ENCODE measurements around the gene UROD. TPM values are rescaled to one million over a fixed set of nuclear protein-coding genes. Genes with fewer than 3 reads are reported as not detected.
A peak's percentile ranks its signal among the peaks of the same experiment; 100 is the strongest.

The UROD gene
- total RNA-seq (ENCODE audit: low replicate concordance): 49.4 and 84.7 TPM in 2 replicates
- long read RNA-seq, transcript UROD-201 (10 exons, 1,300 nt): major isoform, 121 of 178 reads
- long read RNA-seq, partial matches to known transcripts: 5 of 178 reads
- long read RNA-seq, other reads (novel, unspliced or antisense): 50 of 178 reads

- no peak for TF ChIP-seq CTCF (conservative IDR thresholded peaks at IDR 0.05)
- H3K36me3 Mint-ChIP-seq: peaks cover 9% of the 10 kb centered on the region
- H3K27ac Mint-ChIP-seq: peak within 1 kb of the TSS; percentile 86
- no peaks in the 10 kb centered on the region for H3K27me3 Mint-ChIP-seq
- H3K4me3 Mint-ChIP-seq: peak within 1 kb of the TSS; percentile 89
- DNase-seq (ENCODE audit: extremely low spot score, unreplicated experiment): peak; percentile 85
- H3K9me3 Mint-ChIP-seq: no peaks in the 10 kb centered on the region
- peaks cover 27% of the 10 kb centered on the region for H3K4me1 Mint-ChIP-seq (ENCODE audit: unreplicated experiment)
Measured at GRCh38 chr1:45011837-45012638, at the start of gene UROD. Gene UROD, plus strand, starts transcription at chr1:45012254. Its CDS starts 12 bp downstream, at chr1:45012266.

DNA sequence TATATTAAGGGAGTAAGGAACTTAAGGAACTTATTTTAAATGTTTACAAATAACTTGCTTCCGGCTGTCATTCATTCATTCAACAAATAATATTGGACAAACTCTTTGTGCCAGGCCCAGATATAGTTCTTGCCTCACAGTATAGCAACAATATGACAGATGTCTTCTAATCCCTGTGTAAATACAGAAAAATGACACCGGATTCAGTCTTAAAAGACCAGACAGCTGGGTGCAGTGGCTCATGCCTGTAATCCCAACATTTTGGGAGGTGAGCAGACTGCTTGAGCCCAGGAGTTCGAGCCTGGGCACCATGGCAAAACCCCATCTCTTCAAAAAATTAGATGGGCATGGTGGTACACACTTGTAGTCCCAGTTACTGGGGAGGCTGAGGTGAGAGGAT, 49.3 kb upstream of the UROD start:
- Mint-ChIP-seq H3K27me3 (no peaks in the 10 kb centered on the region), H3K4me3 (no peak overlapping the region), H3K36me3 (peaks cover 10% of the 10 kb centered on the region), H3K27ac (no peak overlapping the region), H3K4me1 (ENCODE audit: unreplicated experiment) (no peaks in the 10 kb centered on the region), H3K9me3 (no peaks in the 10 kb centered on the region)
- TF ChIP-seq CTCF (conservative IDR thresholded peaks at IDR 0.05): no peak
- no peak for DNase-seq (ENCODE audit: extremely low spot score, unreplicated experiment)

- no peaks in the 10 kb centered on the region for H3K9me3 Mint-ChIP-seq
- H3K4me1 Mint-ChIP-seq (ENCODE audit: unreplicated experiment): no peaks in the 10 kb centered on the region
Measured at GRCh38 chr1:44964396-44964795, 47.7 kb upstream of the UROD start.

DNA sequence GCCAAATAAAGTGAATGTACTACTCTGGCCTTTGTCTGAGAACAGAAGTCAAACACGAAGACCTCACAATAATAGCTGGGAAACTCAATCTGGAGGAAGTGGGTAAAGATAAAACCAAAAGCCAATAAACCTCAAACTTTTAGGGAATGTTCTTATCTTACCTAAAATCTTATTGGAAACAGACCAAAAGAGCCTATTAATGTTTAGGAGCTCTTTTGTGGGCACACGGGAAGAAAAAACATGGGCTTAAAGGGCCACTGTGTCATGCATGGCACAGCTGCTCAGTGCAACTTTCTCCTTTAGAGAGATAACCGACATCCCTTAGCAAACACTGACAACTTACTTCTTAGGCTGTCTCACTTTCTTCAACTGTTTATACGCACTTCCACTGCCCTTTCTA, 41.7 kb upstream of the UROD start:
- H3K4me1 Mint-ChIP-seq (ENCODE audit: unreplicated experiment): no peaks in the 10 kb centered on the region
- no peaks in the 10 kb centered on the region for H3K9me3 Mint-ChIP-seq
- no peak for TF ChIP-seq CTCF (conservative IDR thresholded peaks at IDR 0.05)
- H3K36me3 Mint-ChIP-seq: peaks cover 9% of the 10 kb centered on the region
- H3K4me3 Mint-ChIP-seq: no peak overlapping the region
- H3K27ac Mint-ChIP-seq: no peak overlapping the region
- H3K27me3 Mint-ChIP-seq: no peaks in the 10 kb centered on the region
- DNase-seq (ENCODE audit: extremely low spot score, unreplicated experiment): no peak

More at GRCh38 chr1:44964396-44964795, 47.7 kb upstream of the UROD start:
- H3K27me3 Mint-ChIP-seq: no peaks in the 10 kb centered on the region
- no peak overlapping the region for H3K4me3 Mint-ChIP-seq
- peaks cover 10% of the 10 kb centered on the region for H3K36me3 Mint-ChIP-seq
- no peak for TF ChIP-seq CTCF (conservative IDR thresholded peaks at IDR 0.05)
- DNase-seq (ENCODE audit: extremely low spot score, unreplicated experiment): no peak
- no peak overlapping the region for H3K27ac Mint-ChIP-seq

GRCh38 chr1:44973645-44974044, 38.4 kb upstream of the UROD start:
- DNase-seq (ENCODE audit: extremely low spot score, unreplicated experiment): no peak
- no peak for TF ChIP-seq CTCF (conservative IDR thresholded peaks at IDR 0.05)

More at GRCh38 chr1:44973645-44974044, 38.4 kb upstream of the UROD start:
- Mint-ChIP-seq H3K4me3 (no peak overlapping the region), H3K36me3 (peaks cover 29% of the 10 kb centered on the region), H3K27me3 (no peaks in the 10 kb centered on the region), H3K9me3 (no peaks in the 10 kb centered on the region), H3K27ac (no peak overlapping the region), H3K4me1 (ENCODE audit: unreplicated experiment) (no peaks in the 10 kb centered on the region)

Measured in type B pancreatic cell (in vitro differentiated cells).